ENCODE results near the gene ARMH3. TPM values are rescaled to one million over a fixed set of nuclear protein-coding genes. Genes with fewer than 3 reads are reported as not detected.

Gene ARMH3
- total and polyA plus RNA-seq, 2 experiments from 2014 or later, result 8.7 to 11.1 TPM

- no peaks in the 10 kb centered on the region for H3K4me1 ChIP-seq (ENCODE audit: insufficient read depth)
- no peak overlapping the region for H3K4me2 ChIP-seq
- peaks cover 9% of the 10 kb centered on the region; the same call in 1 of the 2 replicates for H3F3A ChIP-seq (replicated peaks; ENCODE audit: low read depth)
- no peak for ATAC-seq
- Mint-ChIP-seq H3K4me1 (no peaks in the 10 kb centered on the region), H3K27me3 (ENCODE audit: insufficient read depth, low read depth, poor library complexity) (peaks cover 8% of the 10 kb centered on the region), H3K4me3 (no peak overlapping the region), H3K27ac (no peak overlapping the region), H3K9me3 (no peaks in the 10 kb centered on the region), H3K36me3 (ENCODE audit: low read depth) (peaks cover 89% of the 10 kb centered on the region)
- H3K9me2 ChIP-seq (ENCODE audit: insufficient read depth), result no peaks in the 10 kb centered on the region
- H3K27ac ChIP-seq (ENCODE audit: low read depth), result no peak overlapping the region
- peaks cover 51% of the 10 kb centered on the region for H4K20me1 ChIP-seq (replicated peaks; ENCODE audit: insufficient read depth)
- peaks cover 67% of the 10 kb centered on the region for H3K79me2 ChIP-seq (replicated peaks; ENCODE audit: insufficient read depth)
- H2AFZ ChIP-seq, result no peak overlapping the region
- no peak for TF ChIP-seq REST (IDR thresholded peaks at IDR 0.05; ENCODE audit: unreplicated experiment)
- no peak for TF ChIP-seq ZNF462 (CRISPR knock-in tag; IDR thresholded peaks at IDR 0.05)
- no peak for TF ChIP-seq POLR2AphosphoS5 (IDR thresholded peaks at IDR 0.05; ENCODE audit: low read depth)
- no peak for TF ChIP-seq STAT1 (IDR thresholded peaks at IDR 0.05; ENCODE audit: unreplicated experiment)
- TF ChIP-seq CTCF (conservative IDR thresholded peaks at IDR 0.05; ENCODE audit: low read depth in 2 of 2), result no peak
- no peak for TF ChIP-seq ZNF114 (CRISPR knock-in tag; IDR thresholded peaks at IDR 0.05)
- TF ChIP-seq NANOG (IDR thresholded peaks at IDR 0.05; ENCODE audit: borderline replicate concordance), result no peak
- no peak for TF ChIP-seq EZH2 (IDR thresholded peaks at IDR 0.05; ENCODE audit: low read depth, unreplicated experiment)
- TF ChIP-seq ZNF331 (CRISPR knock-in tag; IDR thresholded peaks at IDR 0.05; ENCODE audit: low read depth), result no peak
- TF ChIP-seq JUNB (IDR thresholded peaks at IDR 0.05; ENCODE audit: unreplicated experiment), result no peak
- no peak for TF ChIP-seq CREB1 (CRISPR knock-in tag; IDR thresholded peaks at IDR 0.05; ENCODE audit: low read depth)
- TF ChIP-seq EZH2phosphoT487 (IDR thresholded peaks at IDR 0.05; ENCODE audit: unreplicated experiment), result no peak
- TF ChIP-seq ETS1 (IDR thresholded peaks at IDR 0.05), result no peak
- DNase-seq (ENCODE audit: low spot score), result no peak
- no peaks in the 10 kb centered on the region for H3K27me3 ChIP-seq (ENCODE audit: insufficient read depth)
- no peak overlapping the region for H3K4me3 ChIP-seq
- H3K36me3 ChIP-seq (ENCODE audit: insufficient read depth), result peaks cover 96% of the 10 kb centered on the region
These were observed 258.4 kb downstream of the ARMH3 start for GRCh38 chr10:101797403-101798059.
